Gastrocnemius medialis (tissue), 4 donors: ENCODE data around the gene SLC9A4.

Experiments used
- POLR2A ChIP-seq, 2 donors: fragments of 450-650 bp; IDR thresholded peaks; one replicate each; pipeline ENCODE4 v1.6.1; 2017; ENCODE audit warnings: antibody characterized with exemption in 2 of 2, mild to moderate bottlenecking in 2 of 2, moderate library complexity in 2 of 2
- TF ChIP-seq, protein P1 (sequence below), 5 experiments: fragments of 450-650 bp in 3 of 5; fragments of 200-600 bp in 2 of 5; sonication (generic) in 2 of 5; IDR thresholded peaks in 4 of 5; conservative IDR thresholded peaks in 1 of 5; 1 replicate in 4 of 5; 2 replicates in 1 of 5; pipeline ENCODE4 v1.5.1; 2016 to 2019; ENCODE audit warnings: antibody characterized with exemption in 5 of 5, mild to moderate bottlenecking in 3 of 5, moderate library complexity in 3 of 5

DNA sequence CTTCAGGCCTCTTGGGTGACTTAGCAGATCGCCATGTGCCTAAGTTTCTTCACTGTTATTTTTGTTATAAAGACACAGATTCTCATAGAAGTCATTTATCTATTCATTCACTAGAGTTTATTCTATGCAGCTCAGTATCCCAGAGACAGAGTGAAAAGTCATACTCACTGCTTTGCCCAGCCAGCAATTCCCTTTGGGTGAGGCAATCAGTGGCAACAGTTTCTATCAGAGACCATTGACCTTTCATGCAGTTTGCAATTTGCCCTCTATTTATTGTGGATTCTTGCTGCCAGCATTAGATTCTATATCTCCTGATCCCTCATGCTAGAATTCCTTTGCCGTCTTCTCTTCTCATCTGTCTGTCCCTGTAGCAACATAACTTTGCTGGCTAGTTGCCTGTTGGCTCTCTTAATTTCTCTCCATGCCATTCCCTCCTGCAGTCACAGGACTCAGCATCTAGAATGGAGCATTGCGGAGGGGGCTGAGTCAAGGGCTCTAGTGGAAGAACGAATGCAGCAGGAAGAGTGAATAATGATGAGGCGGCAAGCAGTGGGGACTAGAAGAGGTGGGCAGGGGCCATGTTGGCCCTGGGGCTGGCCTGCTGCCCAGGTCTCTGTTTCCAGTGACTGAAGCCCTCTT lies 12.2 kb downstream of the SLC9A4 start:
- TF ChIP-seq, protein P1, sequence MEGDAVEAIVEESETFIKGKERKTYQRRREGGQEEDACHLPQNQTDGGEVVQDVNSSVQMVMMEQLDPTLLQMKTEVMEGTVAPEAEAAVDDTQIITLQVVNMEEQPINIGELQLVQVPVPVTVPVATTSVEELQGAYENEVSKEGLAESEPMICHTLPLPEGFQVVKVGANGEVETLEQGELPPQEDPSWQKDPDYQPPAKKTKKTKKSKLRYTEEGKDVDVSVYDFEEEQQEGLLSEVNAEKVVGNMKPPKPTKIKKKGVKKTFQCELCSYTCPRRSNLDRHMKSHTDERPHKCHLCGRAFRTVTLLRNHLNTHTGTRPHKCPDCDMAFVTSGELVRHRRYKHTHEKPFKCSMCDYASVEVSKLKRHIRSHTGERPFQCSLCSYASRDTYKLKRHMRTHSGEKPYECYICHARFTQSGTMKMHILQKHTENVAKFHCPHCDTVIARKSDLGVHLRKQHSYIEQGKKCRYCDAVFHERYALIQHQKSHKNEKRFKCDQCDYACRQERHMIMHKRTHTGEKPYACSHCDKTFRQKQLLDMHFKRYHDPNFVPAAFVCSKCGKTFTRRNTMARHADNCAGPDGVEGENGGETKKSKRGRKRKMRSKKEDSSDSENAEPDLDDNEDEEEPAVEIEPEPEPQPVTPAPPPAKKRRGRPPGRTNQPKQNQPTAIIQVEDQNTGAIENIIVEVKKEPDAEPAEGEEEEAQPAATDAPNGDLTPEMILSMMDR (IDR thresholded peaks at IDR 0.05 in 4 of 5, conservative IDR thresholded peaks at IDR 0.05 in 1 of 5), result no peak
- TF ChIP-seq POLR2A (IDR thresholded peaks at IDR 0.05), result no peak
